ENCODE measurements around the gene GAK.

The GAK gene

GRCh38 chr4:845836-846251 lies 86.3 kb downstream of the GAK start:
- no peak for DNase-seq

DNA sequence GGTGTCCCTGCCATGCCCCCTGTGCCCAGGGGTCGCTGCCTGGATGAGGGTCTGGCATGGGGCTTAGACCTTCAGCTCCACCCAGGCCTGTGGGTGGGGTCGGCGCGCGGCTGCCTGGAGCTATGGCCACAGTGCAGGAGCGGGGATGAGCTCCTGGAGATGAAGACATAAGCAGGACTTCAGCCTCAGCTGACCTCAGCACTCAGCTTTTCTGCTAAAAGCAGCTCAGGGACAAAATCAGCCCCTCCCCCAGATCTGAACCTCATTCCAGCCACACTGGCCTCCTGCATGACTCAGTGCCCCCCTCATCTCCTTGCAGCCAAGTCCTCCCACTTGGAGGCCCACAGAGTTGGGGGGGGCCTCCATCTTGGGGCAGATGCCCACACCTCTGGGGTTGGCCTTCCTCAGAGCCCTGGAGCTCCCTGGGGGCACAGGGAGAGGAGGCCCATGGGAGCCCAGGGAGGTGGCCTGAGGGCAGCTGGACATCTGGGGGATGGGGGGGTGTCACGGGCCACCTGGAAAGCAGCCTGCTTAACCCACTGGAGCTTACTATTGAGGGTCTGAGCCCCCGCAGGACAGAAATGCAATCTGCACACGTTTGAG lies 86.8 kb downstream of the GAK start:
- DNase-seq = no peak

GRCh38 chr4:844752-845232 lies 87.3 kb downstream of the GAK start:
- DNase-seq = no peak

GRCh38 chr4:839675-840443 lies 92.3 kb downstream of the GAK start:
- DNase-seq = no peak

GRCh38 chr4:837772-838171 lies 94.3 kb downstream of the GAK start:
- DNase-seq = no peak

DNA sequence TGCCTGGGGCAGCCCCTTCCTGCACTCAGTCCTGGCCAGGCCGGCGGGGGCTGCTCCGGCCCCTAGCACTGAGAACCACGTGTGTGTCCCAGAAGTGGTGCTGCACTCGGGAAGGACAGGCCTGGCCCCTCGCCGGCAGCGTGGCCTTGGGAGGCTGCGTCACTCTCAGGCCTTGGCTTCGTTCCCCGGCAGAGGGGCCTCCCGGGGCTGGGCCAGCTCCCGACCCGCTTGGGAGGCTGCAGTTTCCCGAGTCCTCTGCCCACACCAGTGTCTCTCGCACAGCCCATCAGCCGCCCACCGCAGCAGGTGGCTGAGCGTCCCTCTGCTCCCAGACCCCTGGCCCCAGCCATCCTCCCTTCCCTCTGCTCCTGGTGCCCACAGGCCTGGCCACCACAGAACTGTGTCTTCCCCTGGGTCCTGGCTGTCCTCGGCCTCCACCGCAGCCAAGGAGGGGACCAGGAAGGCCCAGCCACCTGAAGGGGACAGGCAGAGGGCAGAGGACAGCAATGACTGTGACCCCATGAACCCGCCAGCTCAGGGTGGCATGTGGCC lies 95.3 kb downstream of the GAK start:
- no peak for DNase-seq

- DNase-seq = no peak
These were observed 96.1 kb downstream of the GAK start for GRCh38 chr4:836003-836511.

- no peak for DNase-seq
These were observed 96.7 kb downstream of the GAK start for GRCh38 chr4:835148-836002.

GRCh38 chr4:834368-835147 lies 97.6 kb downstream of the GAK start:
- DNase-seq = no peak

- DNase-seq = no peak
These were observed 98.3 kb downstream of the GAK start for GRCh38 chr4:833731-834367.

DNA sequence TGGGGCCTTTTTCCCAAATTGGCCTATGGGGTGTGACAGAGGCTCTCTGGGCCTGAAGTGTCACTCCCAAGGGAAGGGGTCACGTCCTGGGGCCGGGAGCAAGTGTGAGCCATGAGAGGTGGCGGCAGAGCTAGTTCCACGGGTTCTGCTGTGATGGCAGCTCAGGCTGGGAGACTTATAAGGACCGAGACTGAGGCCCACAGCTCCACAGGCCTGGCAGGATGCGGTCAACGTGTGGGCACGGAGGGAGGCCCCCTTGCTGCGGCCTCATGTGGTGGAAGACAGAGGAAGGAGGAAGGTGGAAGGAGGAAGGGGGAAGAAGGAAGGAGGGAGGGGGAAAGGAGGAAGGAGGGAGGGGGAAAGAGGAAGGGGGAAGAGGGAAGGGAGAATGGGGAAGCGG lies 99.0 kb downstream of the GAK start:
- no peak for DNase-seq

DNA sequence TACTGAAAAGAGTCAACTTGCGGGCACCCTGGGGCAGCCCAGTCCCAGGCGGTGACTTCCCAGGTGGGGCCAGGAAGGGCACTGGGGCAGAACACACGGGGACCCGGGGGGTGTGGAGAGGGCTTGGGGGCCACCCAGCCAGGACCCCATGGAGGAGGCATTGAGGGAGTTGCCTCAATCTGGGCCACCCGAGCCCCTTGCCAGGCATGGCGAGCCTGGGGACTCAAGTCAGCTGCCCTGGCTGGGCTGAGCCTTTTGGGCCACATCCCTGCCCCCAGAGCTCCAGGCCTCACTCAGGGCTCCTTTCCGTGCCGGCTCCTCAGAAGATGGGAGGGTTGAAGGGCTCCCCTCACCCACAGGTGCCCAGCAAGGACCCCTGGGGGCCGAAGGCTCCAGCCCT lies 99.6 kb downstream of the GAK start:
- DNase-seq = no peak

DNA sequence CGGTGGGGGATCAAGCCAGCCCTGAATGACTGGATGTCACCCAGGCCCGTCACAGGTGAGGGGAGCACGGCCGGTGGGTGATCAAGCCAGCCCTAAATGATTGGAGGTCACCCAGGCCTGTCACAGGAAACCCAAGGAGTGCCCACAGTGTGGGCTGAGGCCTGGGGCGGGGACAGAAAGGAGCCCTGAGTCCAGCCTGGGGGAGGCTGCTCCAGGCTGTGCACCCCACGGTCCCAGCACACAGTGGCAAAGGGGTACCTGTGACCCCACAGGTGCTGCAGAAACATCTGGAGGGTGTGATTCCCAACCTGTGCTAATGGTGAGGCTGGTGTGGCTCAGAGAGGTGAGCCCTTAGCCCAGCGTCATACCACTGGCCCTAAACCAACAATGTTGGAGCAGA lies 100.0 kb downstream of the GAK start:
- no peak for DNase-seq

DNA sequence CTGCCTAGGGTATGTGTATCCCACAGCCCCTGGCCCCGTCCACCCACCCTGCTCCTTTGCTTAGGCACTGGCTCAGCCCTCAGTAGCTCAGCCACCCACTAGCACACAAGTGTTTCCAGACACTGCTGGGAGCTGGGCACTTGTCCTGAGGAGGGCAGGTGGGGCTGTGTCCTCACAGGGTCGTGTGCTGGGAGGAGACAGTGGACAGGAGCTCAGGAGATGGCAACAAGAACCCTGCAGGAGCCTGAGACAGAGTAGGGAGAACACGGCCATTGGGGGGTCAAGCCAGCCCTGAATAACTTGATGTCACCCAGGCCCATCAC lies 100.7 kb downstream of the GAK start:
- DNase-seq = no peak

DNA sequence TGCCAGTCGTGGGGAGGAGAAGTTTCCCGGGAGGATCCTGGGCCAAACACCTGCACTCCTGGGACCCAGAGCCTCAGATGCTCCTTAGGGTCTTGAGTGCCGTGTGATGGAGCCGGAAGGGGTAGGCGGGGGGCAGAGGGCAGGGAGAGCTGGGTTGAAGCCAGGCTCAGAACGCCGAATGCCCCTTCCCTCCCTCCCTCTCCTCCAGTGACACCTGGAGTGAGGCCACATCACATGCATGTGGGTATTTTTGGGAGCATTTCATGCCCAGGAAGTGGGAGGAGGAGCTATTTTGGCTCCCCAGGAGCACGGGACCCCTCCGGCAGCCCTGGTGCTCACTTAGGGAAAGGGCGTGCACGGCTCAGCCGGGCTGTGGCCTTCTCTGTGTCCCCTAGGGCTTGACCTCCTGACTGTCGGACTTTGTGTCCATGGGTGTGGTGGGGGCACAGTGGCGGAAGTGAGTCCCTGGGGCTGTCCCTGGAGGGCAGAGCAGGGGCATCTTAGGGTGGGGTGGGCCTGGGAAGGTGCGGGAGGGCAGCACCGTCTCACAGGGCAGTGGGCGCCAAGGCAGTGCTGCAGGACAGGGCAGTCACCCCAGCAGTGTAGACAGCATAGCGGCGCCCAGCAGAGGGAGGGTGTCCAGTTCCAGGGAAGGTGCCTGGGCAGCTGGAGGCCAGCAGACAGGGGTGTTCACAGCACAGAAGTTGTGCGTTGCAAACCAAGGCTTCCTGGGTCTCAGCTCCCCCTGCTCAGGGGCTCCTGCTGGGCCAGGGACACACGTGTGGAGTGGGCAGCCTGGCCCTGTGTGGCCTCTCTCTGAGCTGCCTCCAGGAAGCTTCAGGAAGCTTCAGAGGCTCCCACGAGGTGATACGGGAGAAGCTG lies 101.3 kb downstream of the GAK start:
- DNase-seq = no peak

- DNase-seq = no peak
These were observed 102.1 kb downstream of the GAK start for GRCh38 chr4:829761-830600.

DNA sequence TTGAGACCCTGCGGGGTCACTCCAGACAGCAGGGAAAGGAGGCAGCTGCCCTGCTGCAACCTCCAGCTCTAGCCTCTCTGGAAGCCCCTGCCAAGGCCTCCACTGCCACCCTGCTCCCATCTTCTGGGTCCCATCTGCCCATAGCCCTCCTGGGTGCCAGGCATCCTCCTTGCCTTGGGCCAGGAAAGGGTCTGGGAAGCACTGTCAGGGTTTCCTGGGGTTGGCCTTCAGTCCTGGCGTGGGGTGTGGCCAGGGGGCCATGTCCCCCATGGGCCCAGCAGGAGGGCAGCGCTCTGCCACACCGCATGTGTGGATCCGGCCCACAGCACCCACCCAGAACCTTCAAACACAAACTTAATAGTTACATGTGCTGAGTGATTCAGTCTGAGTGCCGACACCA lies 102.8 kb downstream of the GAK start:
- DNase-seq = no peak

GRCh38 chr4:828641-829271 lies 103.4 kb downstream of the GAK start:
- DNase-seq = no peak

Measured in CD4-positive, alpha-beta T cell treated with Interleukin-12 subunit alpha and Interleukin-12 subunit beta, for 1 hour (primary cell).